ENCODE results near the gene PCNX4.

DNA sequence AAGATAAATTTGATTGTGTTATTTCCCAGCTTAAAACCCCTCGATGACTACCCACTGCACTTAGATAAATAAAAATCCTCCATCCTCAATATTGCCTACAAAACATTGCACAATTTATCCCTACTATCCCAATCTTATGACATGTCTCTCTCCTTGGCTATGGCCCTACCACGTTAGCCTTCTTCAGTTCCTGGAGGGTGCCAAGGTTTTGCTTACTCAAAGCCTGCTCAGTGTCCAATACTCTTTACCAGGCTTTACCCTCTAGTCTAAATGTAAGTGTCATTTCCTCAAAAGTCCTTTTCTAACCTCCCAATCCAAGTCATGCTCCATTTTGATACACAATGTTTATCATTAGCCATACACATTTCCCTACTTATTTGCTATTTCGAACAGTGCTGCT, 122.3 kb downstream of the PCNX4 start:
- TF ChIP-seq, protein P1, sequence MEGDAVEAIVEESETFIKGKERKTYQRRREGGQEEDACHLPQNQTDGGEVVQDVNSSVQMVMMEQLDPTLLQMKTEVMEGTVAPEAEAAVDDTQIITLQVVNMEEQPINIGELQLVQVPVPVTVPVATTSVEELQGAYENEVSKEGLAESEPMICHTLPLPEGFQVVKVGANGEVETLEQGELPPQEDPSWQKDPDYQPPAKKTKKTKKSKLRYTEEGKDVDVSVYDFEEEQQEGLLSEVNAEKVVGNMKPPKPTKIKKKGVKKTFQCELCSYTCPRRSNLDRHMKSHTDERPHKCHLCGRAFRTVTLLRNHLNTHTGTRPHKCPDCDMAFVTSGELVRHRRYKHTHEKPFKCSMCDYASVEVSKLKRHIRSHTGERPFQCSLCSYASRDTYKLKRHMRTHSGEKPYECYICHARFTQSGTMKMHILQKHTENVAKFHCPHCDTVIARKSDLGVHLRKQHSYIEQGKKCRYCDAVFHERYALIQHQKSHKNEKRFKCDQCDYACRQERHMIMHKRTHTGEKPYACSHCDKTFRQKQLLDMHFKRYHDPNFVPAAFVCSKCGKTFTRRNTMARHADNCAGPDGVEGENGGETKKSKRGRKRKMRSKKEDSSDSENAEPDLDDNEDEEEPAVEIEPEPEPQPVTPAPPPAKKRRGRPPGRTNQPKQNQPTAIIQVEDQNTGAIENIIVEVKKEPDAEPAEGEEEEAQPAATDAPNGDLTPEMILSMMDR (IDR thresholded peaks at IDR 0.05): no peak
- TF ChIP-seq SIN3A (IDR thresholded peaks at IDR 0.05; ENCODE audit: borderline replicate concordance, insufficient read depth, low read depth, low read length) (no peak), POLR2AphosphoS5 (IDR thresholded peaks at IDR 0.05; ENCODE audit: low read depth, low read length) (no peak), TCF7L2 (IDR thresholded peaks at IDR 0.05; ENCODE audit: low read depth, low read length) (no peak)
- TF ChIP-seq, protein P2, sequence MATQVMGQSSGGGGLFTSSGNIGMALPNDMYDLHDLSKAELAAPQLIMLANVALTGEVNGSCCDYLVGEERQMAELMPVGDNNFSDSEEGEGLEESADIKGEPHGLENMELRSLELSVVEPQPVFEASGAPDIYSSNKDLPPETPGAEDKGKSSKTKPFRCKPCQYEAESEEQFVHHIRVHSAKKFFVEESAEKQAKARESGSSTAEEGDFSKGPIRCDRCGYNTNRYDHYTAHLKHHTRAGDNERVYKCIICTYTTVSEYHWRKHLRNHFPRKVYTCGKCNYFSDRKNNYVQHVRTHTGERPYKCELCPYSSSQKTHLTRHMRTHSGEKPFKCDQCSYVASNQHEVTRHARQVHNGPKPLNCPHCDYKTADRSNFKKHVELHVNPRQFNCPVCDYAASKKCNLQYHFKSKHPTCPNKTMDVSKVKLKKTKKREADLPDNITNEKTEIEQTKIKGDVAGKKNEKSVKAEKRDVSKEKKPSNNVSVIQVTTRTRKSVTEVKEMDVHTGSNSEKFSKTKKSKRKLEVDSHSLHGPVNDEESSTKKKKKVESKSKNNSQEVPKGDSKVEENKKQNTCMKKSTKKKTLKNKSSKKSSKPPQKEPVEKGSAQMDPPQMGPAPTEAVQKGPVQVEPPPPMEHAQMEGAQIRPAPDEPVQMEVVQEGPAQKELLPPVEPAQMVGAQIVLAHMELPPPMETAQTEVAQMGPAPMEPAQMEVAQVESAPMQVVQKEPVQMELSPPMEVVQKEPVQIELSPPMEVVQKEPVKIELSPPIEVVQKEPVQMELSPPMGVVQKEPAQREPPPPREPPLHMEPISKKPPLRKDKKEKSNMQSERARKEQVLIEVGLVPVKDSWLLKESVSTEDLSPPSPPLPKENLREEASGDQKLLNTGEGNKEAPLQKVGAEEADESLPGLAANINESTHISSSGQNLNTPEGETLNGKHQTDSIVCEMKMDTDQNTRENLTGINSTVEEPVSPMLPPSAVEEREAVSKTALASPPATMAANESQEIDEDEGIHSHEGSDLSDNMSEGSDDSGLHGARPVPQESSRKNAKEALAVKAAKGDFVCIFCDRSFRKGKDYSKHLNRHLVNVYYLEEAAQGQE (IDR thresholded peaks at IDR 0.05; ENCODE audit: insufficient read depth in 1 of 2, low read depth in 2 of 2, low read length in 1 of 2): no peak

Data from Panc1 (cell line).